HepG2 (cell line): ENCODE data around the gene PIP5K1A. TPM values are rescaled to one million over a fixed set of nuclear protein-coding genes. Genes with fewer than 3 reads are reported as not detected.
A peak's percentile ranks its signal among the peaks of the same experiment; 100 is the strongest.

Experiments used
- CSRNP1 ChIP-seq: sonication (generic); formaldehyde crosslinking; IDR thresholded peaks from 2 replicates; pipeline ENCODE4 v1.8.1; 2023; ENCODE audit warnings: mild to moderate bottlenecking, missing genetic modification reagents
- ELK4 ChIP-seq: sonication (generic); formaldehyde crosslinking; IDR thresholded peaks from 2 replicates; pipeline ENCODE4 v1.9.0; 2021; ENCODE audit warnings: missing genetic modification reagents, borderline replicate concordance
- GATAD2A ChIP-seq: IDR thresholded peaks from 2 replicates; pipeline ENCODE4 v1.6.1; 2016
- GMEB2 ChIP-seq: IDR thresholded peaks from 2 replicates; pipeline ENCODE4 v1.6.1; 2016; ENCODE audit warnings: missing biosample characterization, missing genetic modification reagents, low read depth
- KLF16 ChIP-seq, 2 experiments: sonication (generic) in 1 of 2; formaldehyde crosslinking in 1 of 2; IDR thresholded peaks; 2 replicates each; pipeline versions ENCODE4 v1.6.1 to v1.8.0; 2016 to 2023; ENCODE audit warnings: missing genetic modification reagents in 2 of 2, missing compliant biosample characterization in 1 of 2
- RAD21 ChIP-seq: fragments of 450-650 bp; formaldehyde crosslinking; IDR thresholded peaks from 2 replicates; pipeline ENCODE4 v1.5.0; 2020; ENCODE audit warnings: mild to moderate bottlenecking
- RCOR2 ChIP-seq: IDR thresholded peaks from 2 replicates; pipeline ENCODE4 v1.6.1; 2016; ENCODE audit warnings: missing biosample characterization, missing genetic modification reagents
- TBX2 ChIP-seq: sonication (generic); formaldehyde crosslinking; IDR thresholded peaks from 2 replicates; pipeline ENCODE4 v1.5.0; 2020; ENCODE audit warnings: missing genetic modification reagents, mild to moderate bottlenecking, borderline replicate concordance
- ZBTB44 ChIP-seq: sonication (generic); formaldehyde crosslinking; IDR thresholded peaks from 2 replicates; pipeline ENCODE4 v1.4.0; 2020; ENCODE audit warnings: missing genetic modification reagents
- ZBTB7A ChIP-seq: sonication (generic); formaldehyde crosslinking; IDR thresholded peaks from 2 replicates; pipeline ENCODE4 v1.8.0; 2022; ENCODE audit warnings: mild to moderate bottlenecking, missing genetic modification reagents
- ZFY ChIP-seq: sonication (generic); formaldehyde crosslinking; IDR thresholded peaks from 2 replicates; pipeline ENCODE4 v1.4.0; 2020; ENCODE audit warnings: missing genetic modification reagents
- ZNF292 ChIP-seq: sonication (generic); formaldehyde crosslinking; IDR thresholded peaks from 2 replicates; pipeline ENCODE4 v1.8.1; 2022; ENCODE audit warnings: mild to moderate bottlenecking, low read depth, missing genetic modification reagents, borderline replicate concordance
- ZNF34 ChIP-seq: sonication (generic); formaldehyde crosslinking; IDR thresholded peaks from 2 replicates; pipeline ENCODE4 v1.4.0; 2020; ENCODE audit warnings: mild to moderate bottlenecking, missing genetic modification reagents, borderline replicate concordance
- ZNF513 ChIP-seq: sonication (generic); formaldehyde crosslinking; conservative IDR thresholded peaks from 2 replicates; pipeline ENCODE4 v1.5.0; 2020; ENCODE audit warnings: missing genetic modification reagents
- ZNF609 ChIP-seq: sonication (generic); formaldehyde crosslinking; IDR thresholded peaks from 2 replicates; pipeline ENCODE4 v1.4.0; 2020; ENCODE audit warnings: mild to moderate bottlenecking, missing genetic modification reagents, borderline replicate concordance
- polyA plus RNA-seq, 8 experiments: library from polyadenylated mRNA; depleted of rRNA in 3 of 8; stranded (reverse) in 7 of 8; unstranded in 1 of 8; fragments of >200 nt; fragmentation: Illumina TruSeq in 4 of 8; extraction: Trizol in 4 of 8; gene quantifications; 2 replicates each; pipeline versions ENCODE4 v1.2.1 to v1.2.3, GENCODE V29; 2011 to 2016; ENCODE audit warnings: low read depth in 4 of 8, missing spikeins in 1 of 8, mixed read lengths in 1 of 8; ENCODE audit not compliant: insufficient read depth in 1 of 8
- total RNA-seq, 5 experiments: library from RNA; depleted of rRNA; stranded (reverse); fragments of >200 nt; fragmentation: Illumina TruSeq; extraction: Trizol; gene quantifications; 2 replicates each; pipeline ENCODE4 v1.2.3, GENCODE V29; 2016; ENCODE audit warnings: low read depth in 1 of 5

PIP5K1A gene
- total and polyA plus RNA-seq, 2 of the 13 experiments (the other 11 are each of a cell fraction or from before 2014, with no cell fraction given): 45.3 to 65.1 TPM

- TF ChIP-seq CSRNP1 (CRISPR knock-in tag): peak; percentile 72
- TF ChIP-seq KLF16 (CRISPR knock-in tag; IDR thresholded peaks at IDR 0.05): peak in 1 of 2 experiments; percentile 96; a peak in 2 of 4 replicates
- TF ChIP-seq ZBTB44 (CRISPR knock-in tag): 0 out of 2 replicates have a peak, but pooled peaks have one; percentile 49
- TF ChIP-seq RCOR2 (CRISPR knock-in tag): peak; percentile 39; the same call in 1 of the 2 replicates
- peak; percentile 71 for TF ChIP-seq GATAD2A (CRISPR knock-in tag)
- no peak for TF ChIP-seq ZNF513 (CRISPR knock-in tag)
- TF ChIP-seq ZBTB7A: 0 out of 2 replicates have a peak, but pooled peaks have one; percentile 47
- peak; percentile 73 for TF ChIP-seq TBX2 (CRISPR knock-in tag)
- TF ChIP-seq ZFY: peak; percentile 89
- peak; percentile 14; the same call in 1 of the 2 replicates for TF ChIP-seq RAD21 (CRISPR knock-in tag)
- peak; percentile 50; the same call in 1 of the 2 replicates for TF ChIP-seq ZNF292 (CRISPR knock-in tag)
- no peak for TF ChIP-seq ZNF609 (CRISPR knock-in tag)
- peak; percentile 83 for TF ChIP-seq GMEB2 (CRISPR knock-in tag)
- TF ChIP-seq ZNF34 (CRISPR knock-in tag): no peak
- peak; percentile 67; the same call in 1 of the 2 replicates for TF ChIP-seq ELK4 (CRISPR knock-in tag)
These were observed 8.5 kb upstream of the PIP5K1A start, which contains the start of gene VPS72 (continued) for GRCh38 chr1:151189637-151190445.
